Fibroblast of lung (primary cell): ENCODE results near the gene MEGF10. TPM values are rescaled to one million over a fixed set of nuclear protein-coding genes. Genes with fewer than 3 reads are reported as not detected.
"Not testable (repeated sequence)": the region's sequence is repeated elsewhere in the genome, so short reads cannot be mapped to it uniquely, and the experiment has no call there.

ENCODE experiments used
- DNase-seq, 2 donors: peaks; one replicate each; pipeline versions ENCODE4 v3.0.0 to v3.0.0-alpha.2; 2010; ENCODE audit warnings: low read depth in 2 of 2
- H2AFZ ChIP-seq: 2 replicates; pipeline ENCODE4 v1.5.1; 2012; ENCODE audit warnings: low read length, control low read depth, inconsistent platforms
- H3K27ac ChIP-seq: 2 replicates; pipeline ENCODE4 v1.5.1; 2011; ENCODE audit warnings: low read length, control low read depth; ENCODE audit not compliant: insufficient read depth
- H3K27me3 ChIP-seq: 2 replicates; pipeline ENCODE4 v1.5.1; 2011; ENCODE audit warnings: mild to moderate bottlenecking, low read length; ENCODE audit not compliant: control insufficient read depth, insufficient read depth
- H3K36me3 ChIP-seq: 2 replicates; pipeline ENCODE4 v1.5.1; 2011; ENCODE audit warnings: low read length; ENCODE audit not compliant: control insufficient read depth, insufficient read depth
- H3K4me1 ChIP-seq: 2 replicates; pipeline ENCODE4 v1.5.1; 2011; ENCODE audit warnings: low read length; ENCODE audit not compliant: control insufficient read depth, insufficient read depth; ENCODE audit errors: extremely low read depth
- H3K4me2 ChIP-seq: 2 replicates; pipeline ENCODE4 v1.5.1; 2011; ENCODE audit warnings: low read length, control low read depth; ENCODE audit not compliant: insufficient read depth; ENCODE audit errors: extremely low read depth
- H3K4me3 ChIP-seq, 4 experiments: fragments of 200-600 bp in 1 of 4; sonication (generic) in 1 of 4; replicated peaks in 1 of 4; 2 replicates each; pipeline ENCODE4 v1.5.1; 2011 to 2016; ENCODE audit warnings: low read length in 4 of 4, low read depth in 3 of 4, mild to moderate bottlenecking in 3 of 4, control low read depth in 2 of 4, inconsistent platforms in 1 of 4, mixed read lengths in 1 of 4; ENCODE audit not compliant: insufficient read depth in 1 of 4; ENCODE audit errors: control extremely low read depth in 1 of 4
- H3K79me2 ChIP-seq: 2 replicates; pipeline ENCODE4 v1.5.1; 2012; ENCODE audit warnings: mild to moderate bottlenecking, low read length, inconsistent platforms; ENCODE audit not compliant: control insufficient read depth, insufficient read depth
- H3K9ac ChIP-seq: 2 replicates; pipeline ENCODE4 v1.5.1; 2011; ENCODE audit warnings: mild to moderate bottlenecking, low read length, control low read depth; ENCODE audit not compliant: insufficient read depth
- H3K9me3 ChIP-seq: 2 replicates; pipeline ENCODE4 v1.5.1; 2012; ENCODE audit warnings: low read depth, low read length; ENCODE audit not compliant: control insufficient read depth, insufficient read depth
- H4K20me1 ChIP-seq: 2 replicates; pipeline ENCODE4 v1.5.1; 2011; ENCODE audit warnings: low read length; ENCODE audit not compliant: control insufficient read depth, insufficient read depth; ENCODE audit errors: extremely low read depth
- CTCF ChIP-seq, 2 donors: IDR thresholded peaks in 1 of 2; conservative IDR thresholded peaks in 1 of 2; 1 replicate in 1 of 2; 2 replicates in 1 of 2; pipeline ENCODE4 v1.5.1; 2011 to 2012; ENCODE audit warnings: low read length in 2 of 2, control low read depth in 1 of 2, inconsistent platforms in 1 of 2, low read depth in 1 of 2, mild to moderate bottlenecking in 1 of 2
- EZH2 ChIP-seq: IDR thresholded peaks from 2 replicates; pipeline ENCODE4 v1.5.1; 2012; ENCODE audit warnings: low read length, control low read depth, mild to moderate bottlenecking; ENCODE audit errors: missing control alignments
- polyA plus RNA-seq, 2 donors: library from polyadenylated mRNA; depleted of rRNA in 1 of 2; stranded (reverse) in 1 of 2; unstranded in 1 of 2; fragments of >200 nt; gene quantifications; 2 replicates each; pipeline ENCODE4 v1.2.1, GENCODE V29; 2011 to 2012; ENCODE audit warnings: missing spikeins in 1 of 2
- total RNA-seq: library from RNA; depleted of rRNA; stranded (reverse); fragments of >200 nt; gene quantifications from 2 replicates; pipeline ENCODE4 v1.2.1, GENCODE V29; 2014

Gene MEGF10
- total and polyA plus RNA-seq, 2 donors (not counting 1 experiment from before 2014, with no cell fraction given) = under 0.01 to 0.02 TPM

- H3K27me3 ChIP-seq = peaks cover 2% of the 10 kb centered on the region
- H3K36me3 ChIP-seq = no peaks in the 10 kb centered on the region
- H3K9me3 ChIP-seq = no peaks in the 10 kb centered on the region
- TF ChIP-seq EZH2 (no peak), CTCF (conservative IDR thresholded peaks at IDR 0.05 in 1 of 2, IDR thresholded peaks at IDR 0.05 in 1 of 2; ENCODE audit: low read depth in 1 of 2, low read length in 2 of 2) (no peak)
- H3K79me2 ChIP-seq = no peaks in the 10 kb centered on the region
- H2AFZ ChIP-seq = no peak overlapping the region
- H4K20me1 ChIP-seq = no peaks in the 10 kb centered on the region
- DNase-seq = peak; percentile 8 to 75
- H3K4me3 ChIP-seq = no peak overlapping the region
- no peaks in the 10 kb centered on the region for H3K4me1 ChIP-seq
- H3K4me2 ChIP-seq = no peak overlapping the region
- no peak overlapping the region for H3K27ac ChIP-seq
- H3K9ac ChIP-seq = no peak overlapping the region
Measured at GRCh38 chr5:127296321-127296720, 5.7 kb downstream of the MEGF10 start.

GRCh38 chr5:127296894-127297293, 6.3 kb downstream of the MEGF10 start:
- not testable (repeated sequence) for H3K9ac ChIP-seq, H3K4me1 ChIP-seq, H2AFZ ChIP-seq, H3K79me2 ChIP-seq, H3K9me3 ChIP-seq, H3K27me3 ChIP-seq, DNase-seq, H3K4me2 ChIP-seq, H3K27ac ChIP-seq, H3K36me3 ChIP-seq, H4K20me1 ChIP-seq, H3K4me3 ChIP-seq

- Histone ChIP-seq H2AFZ (no peak overlapping the region), H3K27me3 (no peaks in the 10 kb centered on the region), H3K79me2 (no peaks in the 10 kb centered on the region), H4K20me1 (no peaks in the 10 kb centered on the region), H3K4me3 (no peak overlapping the region), H3K9me3 (no peaks in the 10 kb centered on the region), H3K4me2 (no peak overlapping the region), H3K9ac (no peak overlapping the region), H3K4me1 (no peaks in the 10 kb centered on the region), H3K27ac (no peak overlapping the region), H3K36me3 (no peaks in the 10 kb centered on the region)
- DNase-seq = no peak
- no peak for TF ChIP-seq EZH2
Measured at GRCh38 chr5:127297348-127298035, 6.9 kb downstream of the MEGF10 start.

- H3K36me3 ChIP-seq = no peaks in the 10 kb centered on the region
- TF ChIP-seq EZH2 (no peak), CTCF (conservative IDR thresholded peaks at IDR 0.05 in 1 of 2, IDR thresholded peaks at IDR 0.05 in 1 of 2; ENCODE audit: low read depth in 1 of 2, low read length in 2 of 2) (no peak)
- H4K20me1 ChIP-seq = no peaks in the 10 kb centered on the region
- no peak overlapping the region for H3K9ac ChIP-seq
- H3K79me2 ChIP-seq = no peaks in the 10 kb centered on the region
- H3K27me3 ChIP-seq = no peaks in the 10 kb centered on the region
- H3K4me1 ChIP-seq = no peaks in the 10 kb centered on the region
- no peak for DNase-seq
- no peak overlapping the region for H3K27ac ChIP-seq
- no peaks in the 10 kb centered on the region for H3K9me3 ChIP-seq
- H3K4me2 ChIP-seq = no peak overlapping the region
- no peak overlapping the region for H2AFZ ChIP-seq
- H3K4me3 ChIP-seq = no peak overlapping the region
Measured at GRCh38 chr5:127298036-127298429, 7.4 kb downstream of the MEGF10 start.
